Stimulated activated CD8-positive, alpha-beta memory T cell treated with anti-CD3 and anti-CD28 coated beads, Interleukin-4, amount 100 ng/mL, for 24 hours (primary cell): ENCODE results near the gene DLG2.

Experiments
- DNase-seq: peaks from one replicate; pipeline ENCODE4 v3.0.0-alpha.2; 2020; ENCODE audit warnings: low read depth

Gene DLG2

GRCh38 chr11:85558411-85558810, 68.7 kb downstream of the DLG2 start:
- no peak for DNase-seq

- DNase-seq, result no peak
Observed at GRCh38 chr11:85551881-85552280, 75.3 kb downstream of the DLG2 start.

GRCh38 chr11:85541683-85542082, 85.5 kb downstream of the DLG2 start:
- no peak for DNase-seq

- no peak for DNase-seq
Observed at GRCh38 chr11:85540635-85541205, 86.4 kb downstream of the DLG2 start.

- no peak for DNase-seq
Observed at GRCh38 chr11:85540181-85540580, 87.0 kb downstream of the DLG2 start.

GRCh38 chr11:85539740-85540139, 87.4 kb downstream of the DLG2 start:
- DNase-seq, result no peak

- no peak for DNase-seq
Observed at GRCh38 chr11:85539029-85539689, 88.0 kb downstream of the DLG2 start.

- DNase-seq, result no peak
Observed at GRCh38 chr11:85536438-85536837, 90.7 kb downstream of the DLG2 start.

GRCh38 chr11:85534806-85535205, 92.3 kb downstream of the DLG2 start:
- no peak for DNase-seq

GRCh38 chr11:85531191-85531897, 95.8 kb downstream of the DLG2 start:
- DNase-seq, result no peak

GRCh38 chr11:85530634-85531033, 96.5 kb downstream of the DLG2 start:
- no peak for DNase-seq

GRCh38 chr11:85526564-85526963, 100.6 kb downstream of the DLG2 start:
- DNase-seq, result no peak

GRCh38 chr11:85525686-85526085, 101.5 kb downstream of the DLG2 start:
- no peak for DNase-seq

- no peak for DNase-seq
Observed at GRCh38 chr11:85517272-85517671, 109.9 kb downstream of the DLG2 start.

- no peak for DNase-seq
Observed at GRCh38 chr11:85495918-85496317, 131.2 kb downstream of the DLG2 start.

GRCh38 chr11:85494396-85494795, 132.7 kb downstream of the DLG2 start:
- DNase-seq, result no peak

GRCh38 chr11:85485902-85486301, 141.2 kb downstream of the DLG2 start:
- DNase-seq, result no peak

- DNase-seq, result no peak
Observed at GRCh38 chr11:85483861-85484260, 143.3 kb downstream of the DLG2 start.

GRCh38 chr11:85481862-85482261, 145.3 kb downstream of the DLG2 start:
- DNase-seq, result no peak

GRCh38 chr11:85475660-85476517, 151.3 kb downstream of the DLG2 start:
- no peak for DNase-seq

GRCh38 chr11:85472953-85473352, 154.2 kb downstream of the DLG2 start:
- no peak for DNase-seq

GRCh38 chr11:85464283-85464682, 162.9 kb downstream of the DLG2 start:
- DNase-seq, result no peak

GRCh38 chr11:85459304-85459703, 167.8 kb downstream of the DLG2 start:
- no peak for DNase-seq
